ENCODE results near the gene RBP4.

GRCh38 chr10:93576888-93577287 lies 24.1 kb downstream of the RBP4 start:
- TF ChIP-seq, protein P1, sequence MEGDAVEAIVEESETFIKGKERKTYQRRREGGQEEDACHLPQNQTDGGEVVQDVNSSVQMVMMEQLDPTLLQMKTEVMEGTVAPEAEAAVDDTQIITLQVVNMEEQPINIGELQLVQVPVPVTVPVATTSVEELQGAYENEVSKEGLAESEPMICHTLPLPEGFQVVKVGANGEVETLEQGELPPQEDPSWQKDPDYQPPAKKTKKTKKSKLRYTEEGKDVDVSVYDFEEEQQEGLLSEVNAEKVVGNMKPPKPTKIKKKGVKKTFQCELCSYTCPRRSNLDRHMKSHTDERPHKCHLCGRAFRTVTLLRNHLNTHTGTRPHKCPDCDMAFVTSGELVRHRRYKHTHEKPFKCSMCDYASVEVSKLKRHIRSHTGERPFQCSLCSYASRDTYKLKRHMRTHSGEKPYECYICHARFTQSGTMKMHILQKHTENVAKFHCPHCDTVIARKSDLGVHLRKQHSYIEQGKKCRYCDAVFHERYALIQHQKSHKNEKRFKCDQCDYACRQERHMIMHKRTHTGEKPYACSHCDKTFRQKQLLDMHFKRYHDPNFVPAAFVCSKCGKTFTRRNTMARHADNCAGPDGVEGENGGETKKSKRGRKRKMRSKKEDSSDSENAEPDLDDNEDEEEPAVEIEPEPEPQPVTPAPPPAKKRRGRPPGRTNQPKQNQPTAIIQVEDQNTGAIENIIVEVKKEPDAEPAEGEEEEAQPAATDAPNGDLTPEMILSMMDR (IDR thresholded peaks at IDR 0.05 in 2 of 3, conservative IDR thresholded peaks at IDR 0.05 in 1 of 3; ENCODE audit: insufficient read depth in 2 of 3, low read depth in 1 of 3, low read length in 3 of 3): no peak
- TF ChIP-seq EZH2 (IDR thresholded peaks at IDR 0.05; ENCODE audit: borderline replicate concordance, low read depth, low read length) (no peak), SPI1 (IDR thresholded peaks at IDR 0.05; ENCODE audit: borderline replicate concordance, low read depth, low read length) (no peak), MYNN (IDR thresholded peaks at IDR 0.05) (no peak), MYNN (CRISPR knock-in tag; IDR thresholded peaks at IDR 0.05) (no peak), SRF (CRISPR knock-in tag; IDR thresholded peaks at IDR 0.05) (no peak), FOSL1 (tag; conservative IDR thresholded peaks at IDR 0.05) (no peak)
